ENCODE measurements around the gene ICE1.
A peak's percentile ranks its signal among the peaks of the same experiment; 100 is the strongest.

DNA sequence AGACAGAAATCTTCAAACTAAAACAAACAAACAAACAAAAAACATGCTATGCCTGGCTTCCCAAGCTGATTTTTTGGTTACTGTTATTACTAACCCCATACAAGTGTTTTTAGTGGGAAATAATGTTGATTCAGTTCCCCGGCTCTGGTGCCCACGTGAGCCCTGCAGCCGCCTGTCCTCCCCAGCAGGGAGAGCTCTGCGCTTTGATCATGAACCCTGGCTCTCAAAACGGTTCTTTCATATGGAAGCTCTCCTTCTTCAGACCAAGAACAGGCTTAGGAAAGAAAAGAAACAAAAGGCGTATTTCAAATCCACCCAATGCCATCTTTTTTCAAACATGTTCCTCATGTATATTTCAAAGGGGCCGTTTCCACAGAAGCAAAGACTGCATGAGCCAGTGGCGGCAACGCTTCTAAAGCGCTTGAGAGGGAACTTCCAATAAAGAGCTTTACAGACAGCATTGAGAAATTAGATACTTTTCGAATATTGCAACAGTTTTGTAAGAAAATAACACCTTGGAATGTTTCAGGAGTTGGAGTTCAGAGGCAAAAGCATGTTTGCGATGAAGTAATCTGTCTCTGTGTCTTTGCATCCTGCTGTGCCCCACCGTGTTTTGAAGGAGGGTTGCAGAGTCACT lies 74.8 kb downstream of the ICE1 start:
- TF ChIP-seq, protein P1, sequence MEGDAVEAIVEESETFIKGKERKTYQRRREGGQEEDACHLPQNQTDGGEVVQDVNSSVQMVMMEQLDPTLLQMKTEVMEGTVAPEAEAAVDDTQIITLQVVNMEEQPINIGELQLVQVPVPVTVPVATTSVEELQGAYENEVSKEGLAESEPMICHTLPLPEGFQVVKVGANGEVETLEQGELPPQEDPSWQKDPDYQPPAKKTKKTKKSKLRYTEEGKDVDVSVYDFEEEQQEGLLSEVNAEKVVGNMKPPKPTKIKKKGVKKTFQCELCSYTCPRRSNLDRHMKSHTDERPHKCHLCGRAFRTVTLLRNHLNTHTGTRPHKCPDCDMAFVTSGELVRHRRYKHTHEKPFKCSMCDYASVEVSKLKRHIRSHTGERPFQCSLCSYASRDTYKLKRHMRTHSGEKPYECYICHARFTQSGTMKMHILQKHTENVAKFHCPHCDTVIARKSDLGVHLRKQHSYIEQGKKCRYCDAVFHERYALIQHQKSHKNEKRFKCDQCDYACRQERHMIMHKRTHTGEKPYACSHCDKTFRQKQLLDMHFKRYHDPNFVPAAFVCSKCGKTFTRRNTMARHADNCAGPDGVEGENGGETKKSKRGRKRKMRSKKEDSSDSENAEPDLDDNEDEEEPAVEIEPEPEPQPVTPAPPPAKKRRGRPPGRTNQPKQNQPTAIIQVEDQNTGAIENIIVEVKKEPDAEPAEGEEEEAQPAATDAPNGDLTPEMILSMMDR (conservative IDR thresholded peaks at IDR 0.05; ENCODE audit: low read depth, low read length), result peak; percentile 64
- TF ChIP-seq POLR2A (IDR thresholded peaks at IDR 0.05; ENCODE audit: low read depth, low read length) (no peak), CEBPB (IDR thresholded peaks at IDR 0.05; ENCODE audit: low read depth, low read length) (no peak), CHD1 (IDR thresholded peaks at IDR 0.05; ENCODE audit: low read depth, low read length) (no peak)
- TF ChIP-seq, protein P2, sequence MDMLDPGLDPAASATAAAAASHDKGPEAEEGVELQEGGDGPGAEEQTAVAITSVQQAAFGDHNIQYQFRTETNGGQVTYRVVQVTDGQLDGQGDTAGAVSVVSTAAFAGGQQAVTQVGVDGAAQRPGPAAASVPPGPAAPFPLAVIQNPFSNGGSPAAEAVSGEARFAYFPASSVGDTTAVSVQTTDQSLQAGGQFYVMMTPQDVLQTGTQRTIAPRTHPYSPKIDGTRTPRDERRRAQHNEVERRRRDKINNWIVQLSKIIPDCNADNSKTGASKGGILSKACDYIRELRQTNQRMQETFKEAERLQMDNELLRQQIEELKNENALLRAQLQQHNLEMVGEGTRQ (IDR thresholded peaks at IDR 0.05; ENCODE audit: low read depth, low read length), result peak; percentile 86
